NCI-H2107 (cell line): ENCODE results near the gene PRKG1.
"Not testable (repeated sequence)": the region's sequence is repeated elsewhere in the genome, so short reads cannot be mapped to it uniquely, and the experiment has no call there.

Experiments used
- DNase-seq: peaks from one replicate; lab custom pipeline; 2025; lab: John Stamatoyannopoulos, UW

PRKG1 gene

DNA sequence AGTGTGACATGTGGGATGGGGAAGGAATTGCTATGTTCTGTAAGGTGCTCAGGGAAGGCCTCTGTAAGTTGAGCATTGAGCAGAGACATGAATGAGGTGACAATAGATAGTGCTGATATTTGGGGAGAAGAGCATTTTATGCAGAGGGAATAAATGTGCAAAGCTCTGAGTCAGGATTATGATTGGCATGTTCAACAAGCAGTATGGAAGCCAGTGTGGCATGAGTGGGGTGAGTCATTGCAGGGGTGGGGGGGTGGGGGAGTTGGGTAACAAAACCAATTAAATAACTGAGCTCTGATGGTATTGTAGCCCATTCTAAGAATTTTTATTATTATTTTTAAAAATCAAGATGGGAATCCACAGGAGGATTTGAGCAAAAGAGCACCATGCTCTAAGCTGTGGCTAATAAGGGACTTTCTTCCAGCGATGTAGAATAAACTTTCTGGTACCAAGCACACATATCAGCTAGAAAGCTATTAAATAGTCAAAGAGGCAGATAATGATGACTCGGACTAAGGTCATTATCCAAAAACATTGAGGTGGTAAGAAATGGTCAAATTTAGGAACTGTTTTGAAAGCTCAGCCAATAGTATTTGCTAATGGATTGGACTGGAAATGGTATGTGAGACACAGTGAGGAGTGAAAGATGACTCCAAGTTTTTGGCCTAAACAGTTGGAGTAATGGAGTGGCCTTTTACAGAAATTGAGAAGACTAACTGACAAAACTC is 96.4 kb downstream of the PRKG1 start:
- no peak for DNase-seq

DNA sequence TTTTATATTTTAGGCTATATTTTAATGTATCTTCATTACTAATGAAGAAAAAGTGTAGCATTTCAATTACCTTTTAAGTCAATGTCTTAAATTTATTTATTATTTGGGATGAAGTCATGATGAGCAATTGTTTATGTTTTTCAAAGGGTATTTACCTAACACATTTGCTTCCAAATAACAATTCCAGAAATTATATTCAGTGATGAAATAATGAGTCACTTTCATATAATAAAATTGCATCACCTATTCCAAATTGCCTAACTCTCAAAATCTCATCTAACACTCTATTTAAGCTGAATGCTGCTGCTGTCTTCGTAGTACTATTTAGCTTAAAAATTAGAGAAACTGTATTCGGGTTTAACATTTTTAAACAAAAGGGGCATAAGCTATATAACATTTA is 97.7 kb downstream of the PRKG1 start:
- no peak for DNase-seq

DNA sequence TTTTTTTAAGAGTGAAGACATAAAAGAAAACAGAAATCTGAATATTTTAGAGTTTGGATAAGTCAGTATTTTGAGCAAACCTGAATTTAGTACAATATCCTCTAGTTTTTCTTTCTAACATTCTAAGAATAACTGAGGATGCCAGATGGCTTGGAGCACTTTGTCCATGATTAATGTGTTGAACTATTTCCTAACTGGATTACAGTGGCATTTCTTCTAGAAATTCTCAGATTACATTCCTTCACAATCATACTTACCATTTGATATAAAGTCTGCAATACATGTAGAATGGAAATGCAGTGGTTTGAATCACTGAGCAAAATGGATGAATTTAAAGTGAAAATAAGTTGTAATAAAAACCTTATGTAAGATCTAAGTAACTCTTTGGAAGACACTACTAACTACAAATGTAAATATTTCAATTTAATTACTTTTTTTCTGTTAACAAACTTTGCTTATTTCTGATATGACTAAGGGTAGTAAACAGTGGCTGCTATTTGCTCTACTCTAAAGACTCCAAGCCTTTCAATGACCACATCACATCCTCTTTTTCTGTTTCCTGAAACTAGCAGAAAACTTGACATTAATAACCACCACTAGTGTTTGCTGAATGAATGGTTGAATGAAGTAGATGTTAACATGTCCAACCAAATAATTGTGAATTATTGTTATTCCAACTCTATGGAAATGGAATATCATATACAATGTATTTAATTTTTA is 102.8 kb downstream of the PRKG1 start:
- no peak for DNase-seq

- no peak for DNase-seq
Observed at GRCh38 chr10:51178634-51179033, 104.3 kb downstream of the PRKG1 start.

DNA sequence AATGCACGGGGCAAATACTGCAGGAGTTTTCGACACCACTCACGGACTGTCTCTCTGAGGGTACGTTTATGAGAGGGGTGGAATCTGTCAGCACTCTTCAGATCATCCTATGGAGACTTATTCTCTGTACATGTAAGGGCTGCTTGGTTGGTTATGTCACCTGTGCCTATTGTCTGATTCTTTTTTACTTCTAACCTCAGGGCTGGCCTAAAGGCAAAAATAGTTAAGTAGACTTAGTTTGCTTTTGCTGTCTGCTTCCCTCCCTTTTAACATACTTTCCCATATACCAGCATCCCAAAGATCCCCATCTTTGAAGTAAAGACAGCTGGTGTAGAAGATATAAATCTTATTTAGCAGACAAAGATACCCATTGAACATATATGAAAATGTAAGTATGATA is 105.9 kb downstream of the PRKG1 start:
- no peak for DNase-seq

- no peak for DNase-seq
Observed at GRCh38 chr10:51183783-51184182, 109.5 kb downstream of the PRKG1 start.

DNA sequence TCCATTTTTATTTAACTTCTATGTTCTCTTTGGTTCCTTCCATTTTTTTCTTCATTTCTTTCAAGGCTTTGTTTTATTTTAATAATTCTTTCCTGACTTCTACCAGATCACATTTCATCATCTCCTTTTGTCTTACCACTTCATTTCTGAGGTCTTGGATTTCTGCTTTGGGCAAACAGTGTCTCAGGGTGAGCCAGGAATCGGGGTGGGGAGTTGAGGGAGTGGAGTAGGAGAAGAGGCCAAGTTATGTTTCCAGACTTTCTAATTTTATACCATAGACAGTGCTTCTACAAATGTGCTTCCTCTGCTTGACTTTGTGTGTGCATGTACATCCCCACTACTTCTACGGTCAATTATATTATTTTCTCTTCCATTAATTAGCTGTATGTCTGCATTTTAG is 112.1 kb downstream of the PRKG1 start:
- DNase-seq: no peak

DNA sequence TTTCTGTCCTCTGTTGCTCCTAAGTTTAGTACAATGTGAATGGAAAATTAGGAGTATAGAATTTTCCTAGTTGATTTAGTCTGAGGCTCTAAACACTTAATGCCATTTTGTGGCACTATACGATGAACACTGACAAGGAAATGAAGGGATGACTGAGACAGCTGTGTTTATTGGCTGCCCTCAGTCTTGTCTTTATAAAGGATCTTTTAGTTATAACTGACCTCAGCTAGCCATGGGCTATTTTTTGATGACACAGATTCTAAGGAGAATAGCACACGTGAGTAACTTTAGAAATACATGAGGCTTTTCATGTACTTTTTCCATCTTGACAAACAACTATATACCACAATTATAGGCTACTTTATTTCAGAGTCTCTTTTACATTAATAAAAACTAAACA is 113.7 kb downstream of the PRKG1 start:
- DNase-seq: no peak

DNA sequence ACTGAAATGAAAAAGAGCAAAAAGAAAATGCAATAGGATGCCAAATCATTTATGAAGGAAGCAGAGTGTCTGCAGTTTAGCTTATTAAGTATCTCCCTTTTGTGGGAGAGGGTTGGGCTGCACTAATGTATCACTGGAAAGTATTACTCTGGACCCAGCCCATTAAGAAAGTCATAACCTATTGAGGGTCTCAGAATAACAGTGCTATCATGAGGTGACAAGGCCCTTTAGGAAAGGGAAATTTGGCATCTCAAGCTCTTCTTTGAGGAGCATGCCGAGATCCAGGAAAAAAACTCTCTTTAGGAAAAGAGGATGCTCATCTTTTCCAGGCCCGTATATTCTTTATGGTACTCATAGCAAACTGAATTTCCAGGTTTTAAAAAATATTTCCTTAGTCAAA is 114.6 kb downstream of the PRKG1 start:
- DNase-seq: no peak

GRCh38 chr10:51196508-51197175 is 122.4 kb downstream of the PRKG1 start:
- no peak for DNase-seq

- DNase-seq: no peak
Observed at GRCh38 chr10:51198170-51198569, 123.9 kb downstream of the PRKG1 start.

GRCh38 chr10:51201947-51202346 is 127.7 kb downstream of the PRKG1 start:
- no peak for DNase-seq

DNA sequence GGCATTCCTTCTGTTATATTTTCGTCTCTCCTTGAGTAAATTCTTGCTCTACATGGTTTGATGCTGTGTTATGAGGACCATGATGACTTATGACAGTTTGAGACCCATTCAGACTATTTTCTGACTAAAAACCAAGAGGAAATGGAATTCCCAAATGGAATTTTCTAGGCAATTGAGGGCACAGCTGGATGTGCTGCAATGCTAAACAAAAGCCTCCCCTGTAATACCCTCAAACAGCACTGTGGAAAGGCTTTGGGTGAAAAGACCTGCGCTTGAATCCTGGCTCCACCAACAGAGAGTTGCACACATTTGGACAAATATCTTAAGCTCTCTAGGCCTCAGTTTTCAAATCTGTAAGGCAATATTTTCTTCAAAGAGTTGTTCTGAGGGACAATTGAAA is 129.1 kb downstream of the PRKG1 start:
- no peak for DNase-seq

DNA sequence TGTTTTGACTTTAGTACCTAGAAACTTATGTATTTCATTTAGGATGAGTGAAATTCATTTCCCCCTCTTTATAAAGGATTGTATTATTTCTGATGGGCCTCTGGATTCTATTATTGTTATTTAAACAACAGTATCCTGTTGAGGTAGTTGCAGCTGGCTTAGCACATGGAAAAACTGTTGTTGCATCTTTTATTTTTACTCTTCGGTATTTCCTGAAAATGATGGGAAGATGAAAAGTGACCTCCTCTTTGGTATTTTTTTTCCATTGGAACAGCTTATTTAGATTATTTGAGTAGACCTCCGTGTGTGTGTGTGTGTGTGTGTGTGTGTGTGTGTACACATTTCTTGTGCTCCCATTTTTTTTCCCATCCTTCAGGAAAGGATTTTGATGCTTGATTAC is 129.8 kb downstream of the PRKG1 start:
- DNase-seq: no peak

DNA sequence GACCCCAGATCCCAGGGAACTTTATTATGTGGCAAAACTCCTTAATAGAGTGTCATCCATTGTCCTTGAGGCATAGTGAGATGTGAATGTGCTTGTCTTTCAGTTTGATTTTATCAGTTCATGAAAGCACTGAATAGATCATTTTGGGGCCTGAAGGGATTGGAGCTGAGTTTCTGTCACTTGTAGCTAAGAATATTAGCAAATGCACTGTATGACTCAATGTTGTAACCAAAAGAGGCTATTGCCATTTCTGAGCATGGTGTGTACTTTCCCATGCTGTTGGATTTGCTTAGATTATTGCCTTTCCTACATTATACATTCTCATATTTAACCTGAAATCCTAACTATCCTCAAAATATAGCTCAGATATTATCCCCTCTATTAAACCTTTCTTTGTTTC is 130.4 kb downstream of the PRKG1 start:
- no peak for DNase-seq

GRCh38 chr10:51206500-51206899 is 132.2 kb downstream of the PRKG1 start:
- DNase-seq: no peak

- DNase-seq: not testable (repeated sequence)
Observed at GRCh38 chr10:51212937-51213336, 138.7 kb downstream of the PRKG1 start.

DNA sequence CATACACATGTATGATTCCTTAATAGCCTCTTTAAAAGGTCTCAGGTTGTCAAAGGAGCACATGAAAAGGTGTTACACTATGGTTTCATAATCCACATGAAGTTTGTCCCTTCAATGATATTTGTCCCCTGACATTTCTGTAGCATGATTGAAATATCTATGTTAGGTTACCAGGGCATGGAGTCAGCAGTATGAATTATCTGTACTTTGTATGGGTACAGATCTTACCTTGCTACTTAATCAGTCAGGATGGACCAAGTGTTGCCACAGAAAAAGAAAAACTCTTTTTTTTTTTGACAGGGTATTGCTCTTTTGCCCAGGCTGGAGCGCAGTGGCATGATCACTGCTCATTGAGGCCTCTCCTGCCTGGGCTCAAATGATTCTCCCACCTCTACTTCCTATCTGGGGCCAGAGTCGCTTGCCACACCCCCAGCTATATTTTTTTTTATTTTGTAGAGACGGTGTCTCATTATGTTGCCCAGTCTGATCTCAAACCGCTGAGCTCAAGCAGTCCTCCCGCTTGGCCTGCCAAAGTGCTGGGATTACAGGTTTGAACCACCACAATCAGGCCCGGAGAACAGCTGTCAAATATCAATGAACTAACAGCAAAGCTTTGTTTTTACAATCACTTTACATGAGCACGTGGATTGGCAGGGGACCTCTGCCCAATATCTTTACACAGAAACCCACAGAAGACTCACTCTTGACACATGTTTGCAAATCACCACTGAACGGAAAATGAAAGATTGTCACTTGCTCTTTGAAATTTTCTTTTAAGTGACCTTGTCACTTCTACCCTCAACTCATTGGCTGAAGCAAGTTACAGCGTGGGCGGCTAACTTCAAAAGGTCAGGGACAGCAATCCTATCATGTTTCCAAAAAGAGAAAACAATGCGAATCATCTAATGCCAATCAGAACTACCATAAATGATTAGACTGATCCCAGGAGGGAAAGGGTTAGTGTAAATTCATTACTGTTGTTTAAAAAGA is 140.2 kb downstream of the PRKG1 start:
- no peak for DNase-seq

GRCh38 chr10:51215951-51216834 is 141.9 kb downstream of the PRKG1 start:
- DNase-seq: no peak

GRCh38 chr10:51217505-51217904 is 143.2 kb downstream of the PRKG1 start:
- no peak for DNase-seq

- DNase-seq: no peak
Observed at GRCh38 chr10:51224671-51225161, 150.4 kb downstream of the PRKG1 start.
